ENCODE results near the gene SOS2. TPM values are rescaled to one million over a fixed set of nuclear protein-coding genes. Genes with fewer than 3 reads are reported as not detected.

Gene SOS2
- polyA plus RNA-seq, 1 experiment, result 6.4 TPM

- no peaks in the 10 kb centered on the region; the same call in none of the 2 replicates for H3K36me3 ChIP-seq (ENCODE audit: control insufficient read depth, insufficient read depth, low read length)
- no peak for TF ChIP-seq CTCF (IDR thresholded peaks at IDR 0.05; ENCODE audit: insufficient read depth, low read depth, low read length)
- H3K27me3 ChIP-seq (ENCODE audit: control insufficient read depth, insufficient read depth, low read length), result no peaks in the 10 kb centered on the region
- DNase-seq (ENCODE audit: low read depth), result no peak
- H3K4me3 ChIP-seq (ENCODE audit: low read depth, low read length), result no peak overlapping the region
- ChIA-PET POLR2A (no interaction called here), CTCF (no interaction called here)
These were observed 108.3 kb downstream of the SOS2 start for GRCh38 chr14:50123062-50123461.

- no peak for TF ChIP-seq CTCF (IDR thresholded peaks at IDR 0.05; ENCODE audit: insufficient read depth, low read depth, low read length)
- POLR2A ChIA-PET, result no interaction called here
- no peaks in the 10 kb centered on the region for H3K27me3 ChIP-seq (ENCODE audit: control insufficient read depth, insufficient read depth, low read length)
- no peaks in the 10 kb centered on the region; the same call in none of the 2 replicates for H3K36me3 ChIP-seq (ENCODE audit: control insufficient read depth, insufficient read depth, low read length)
- H3K4me3 ChIP-seq (ENCODE audit: low read depth, low read length), result no peak overlapping the region
- CTCF ChIA-PET, result no interaction called here
- no peak for DNase-seq (ENCODE audit: low read depth)
These were observed 109.1 kb downstream of the SOS2 start for GRCh38 chr14:50122291-50122690.

- H3K36me3 ChIP-seq (ENCODE audit: control insufficient read depth, insufficient read depth, low read length), result no peaks in the 10 kb centered on the region; the same call in none of the 2 replicates
- CTCF ChIA-PET, result no interaction called here
These were observed 109.9 kb downstream of the SOS2 start for GRCh38 chr14:50121486-50121885.

GRCh38 chr14:50117456-50117855 is 113.9 kb downstream of the SOS2 start:
- CTCF ChIA-PET, result interaction anchor here (0.5 to 2.7 kb wide), 5 partner anchors 26 to 265 kb away, joined by 3 to 16 read pairs (median 3); partner anchors contain the start of gene NEMF
- POLR2A ChIA-PET, result no interaction called here
- peaks cover 1% of the 10 kb centered on the region for H3K36me3 ChIP-seq (ENCODE audit: control insufficient read depth, insufficient read depth, low read length)

More at GRCh38 chr14:50121486-50121885, 109.9 kb downstream of the SOS2 start:
- POLR2A ChIA-PET, result no interaction called here
- no peak for TF ChIP-seq CTCF (IDR thresholded peaks at IDR 0.05; ENCODE audit: insufficient read depth, low read depth, low read length)
- no peak for DNase-seq (ENCODE audit: low read depth)
- Histone ChIP-seq H3K4me3 (ENCODE audit: low read depth, low read length) (no peak overlapping the region), H3K27me3 (ENCODE audit: control insufficient read depth, insufficient read depth, low read length) (no peaks in the 10 kb centered on the region)

GRCh38 chr14:50116966-50117365 is 114.4 kb downstream of the SOS2 start:
- DNase-seq (ENCODE audit: low read depth), result no peak
- CTCF ChIA-PET, result interaction anchor here (0.5 to 2.7 kb wide), 6 partner anchors 26 to 264 kb away, joined by 3 to 16 read pairs (median 3); partner anchors contain the start of gene NEMF
- POLR2A ChIA-PET, result interaction anchor here (0.5 kb wide), 1 partner anchor 114 kb away, joined by 6 read pairs; no protein-coding TSS in a partner anchor
- Histone ChIP-seq H3K27me3 (ENCODE audit: control insufficient read depth, insufficient read depth, low read length) (no peaks in the 10 kb centered on the region), H3K36me3 (ENCODE audit: control insufficient read depth, insufficient read depth, low read length) (peaks cover 1% of the 10 kb centered on the region), H3K4me3 (ENCODE audit: low read depth, low read length) (no peak overlapping the region)
- no peak for TF ChIP-seq CTCF (IDR thresholded peaks at IDR 0.05; ENCODE audit: insufficient read depth, low read depth, low read length)

More at GRCh38 chr14:50117456-50117855, 113.9 kb downstream of the SOS2 start:
- no peak for DNase-seq (ENCODE audit: low read depth)
- no peak overlapping the region for H3K4me3 ChIP-seq (ENCODE audit: low read depth, low read length)
- no peaks in the 10 kb centered on the region for H3K27me3 ChIP-seq (ENCODE audit: control insufficient read depth, insufficient read depth, low read length)
- no peak for TF ChIP-seq CTCF (IDR thresholded peaks at IDR 0.05; ENCODE audit: insufficient read depth, low read depth, low read length)
